GM12878 (cell line): ENCODE data around the gene LSR. TPM values are rescaled to one million over a fixed set of nuclear protein-coding genes. Genes with fewer than 3 reads are reported as not detected.

Source experiments
- ATAC-seq: fragments of 200-7000 bp; cut with Tn5 transposase; 3 replicates; pipeline ENCODE4 v1.9.1; 2020; ENCODE audit warnings: mild to moderate bottlenecking, moderate library complexity
- BruUV-seq: library from RNA; stranded (reverse); fragments of 400-500 nt; replicated peaks from 2 replicates; lab custom pipeline; 2021; lab: Mats Ljungman, UMichigan
- CTCF ChIA-PET: fragments of 300-600 bp; sonication (Branson Sonifier 250); formaldehyde crosslinking; extraction: SDS; loops from one replicate; lab custom pipeline; 2021; ENCODE audit warnings: inconsistent platforms; lab: Yijun Ruan, JAX
- POLR2A ChIA-PET: fragments of 350-600 bp; formaldehyde crosslinking; extraction: SDS; loops from one replicate; lab custom pipeline; 2021; ENCODE audit warnings: inconsistent platforms; lab: Charles Lee
- RAD21 ChIA-PET: fragments of 300-600 bp; sonication (Branson Sonifier 250); formaldehyde crosslinking; loops from one replicate; lab custom pipeline; 2023; ENCODE audit warnings: antibody characterized with exemption; ENCODE audit not compliant: unreplicated experiment; lab: Charles Lee
- SMC1A ChIA-PET: fragments of 300-600 bp; sonication (Branson Sonifier 250); formaldehyde crosslinking; loops from one replicate; lab custom pipeline; 2023; ENCODE audit not compliant: unreplicated experiment, uncharacterized antibody; lab: Charles Lee
- DNase-seq: peaks from one replicate; pipeline ENCODE4 v3.0.0-alpha.2; 2011; ENCODE audit warnings: low read depth, low spot score
- FAIRE-seq: peaks from 3 replicates; lab custom pipeline; 2011; peaks lifted over from hg19 to GRCh38; lab: Jason Lieb, UNC
- H2AFZ ChIP-seq: 2 replicates; pipeline ENCODE4 v1.6.0; 2011; ENCODE audit warnings: low read depth, low read length, control low read depth; ENCODE audit not compliant: control insufficient read depth
- H3K27ac ChIP-seq: 2 replicates; pipeline ENCODE4 v1.5.1; 2011; ENCODE audit warnings: control low read depth; ENCODE audit not compliant: control insufficient read depth, insufficient read depth
- H3K27me3 ChIP-seq, 2 experiments: replicated peaks in 1 of 2; 2 replicates each; pipeline versions ENCODE4 v1.6.0 to v1.6.1; 2011; ENCODE audit warnings: low read length in 1 of 2; ENCODE audit not compliant: control insufficient read depth in 2 of 2, insufficient read depth in 2 of 2
- H3K36me3 ChIP-seq, 2 experiments: 2 replicates each; pipeline ENCODE4 v1.5.1; 2011; ENCODE audit warnings: low read length in 1 of 2; ENCODE audit not compliant: control insufficient read depth in 2 of 2, insufficient read depth in 2 of 2
- H3K4me1 ChIP-seq: 2 replicates; pipeline ENCODE4 v1.6.1; 2011; ENCODE audit warnings: mild to moderate bottlenecking, low read length, moderate library complexity, mixed read lengths; ENCODE audit not compliant: control insufficient read depth, insufficient read depth
- H3K4me2 ChIP-seq: 2 replicates; pipeline ENCODE4 v1.6.0; 2011; ENCODE audit warnings: control low read depth; ENCODE audit not compliant: control insufficient read depth, insufficient read depth
- H3K4me3 ChIP-seq: fragments of 200-600 bp; sonication (generic); 2 replicates; pipeline ENCODE4 v1.5.1; 2016
- H3K79me2 ChIP-seq: 2 replicates; pipeline ENCODE4 v1.6.0; 2011; ENCODE audit warnings: low read length; ENCODE audit not compliant: control insufficient read depth, insufficient read depth
- H3K9ac ChIP-seq: 2 replicates; pipeline ENCODE4 v1.8.0; 2011; ENCODE audit warnings: low read length, control low read depth, mixed read lengths; ENCODE audit not compliant: control insufficient read depth, insufficient read depth
- H3K9me3 ChIP-seq: replicated peaks from 3 replicates; pipeline ENCODE4 v1.5.1; 2011; ENCODE audit warnings: mild to moderate bottlenecking, low read length; ENCODE audit not compliant: control insufficient read depth, insufficient read depth
- H4K20me1 ChIP-seq: 2 replicates; pipeline ENCODE4 v1.6.0; 2011; ENCODE audit not compliant: control insufficient read depth, insufficient read depth
- EED ChIP-seq: sonication (generic); IDR thresholded peaks from 2 replicates; pipeline ENCODE4 v1.6.1; 2016; ENCODE audit warnings: antibody characterized with exemption, low read depth
- GABPA ChIP-seq: IDR thresholded peaks from 2 replicates; pipeline ENCODE4 v1.6.1; 2014; ENCODE audit warnings: antibody characterized with exemption, low read depth, mild to moderate bottlenecking, inconsistent platforms
- HDGF ChIP-seq: fragments of 450-650 bp; IDR thresholded peaks from 2 replicates; pipeline ENCODE4 v1.6.1; 2016; ENCODE audit warnings: antibody characterized with exemption
- MXI1 ChIP-seq: fragments of 150-350 bp; IDR thresholded peaks from 2 replicates; pipeline ENCODE4 v1.6.1; 2011; ENCODE audit warnings: low read depth, mild to moderate bottlenecking, inconsistent platforms, low read length, improper control_type of control experiment
- NFIC ChIP-seq: IDR thresholded peaks from 2 replicates; pipeline ENCODE4 v1.6.1; 2012; ENCODE audit warnings: low read depth, mild to moderate bottlenecking, inconsistent platforms, low read length, moderate library complexity
- POLR2A ChIP-seq: IDR thresholded peaks from 2 replicates; pipeline ENCODE4 v1.6.1; 2011; ENCODE audit warnings: low read depth, mild to moderate bottlenecking, low read length
- SMARCA5 ChIP-seq: fragments of 450-650 bp; IDR thresholded peaks from 2 replicates; pipeline ENCODE4 v1.6.1; 2017; ENCODE audit warnings: mild to moderate bottlenecking
- STAT1 ChIP-seq: fragments of 450-650 bp; conservative IDR thresholded peaks from 2 replicates; pipeline ENCODE4 v1.6.1; 2014; ENCODE audit warnings: antibody characterized with exemption, mild to moderate bottlenecking
- STAT3 ChIP-seq: IDR thresholded peaks from 2 replicates; pipeline ENCODE4 v1.6.1; 2011; ENCODE audit warnings: low read depth, low read length, improper control_type of control experiment
- ZNF622 ChIP-seq: fragments of 450-650 bp; IDR thresholded peaks from 2 replicates; pipeline ENCODE4 v1.6.1; 2017; ENCODE audit warnings: mild to moderate bottlenecking, inconsistent platforms
- WGBS: methylation state at CpG from one replicate; pipeline ENCODE4 v1.1.6; 2016; ENCODE audit warnings: low lambda C conversion rate; ENCODE audit not compliant: insufficient replicate concordance, insufficient coverage; ENCODE audit errors: missing lambda C conversion rate; 5-methylcytosine and 5-hydroxymethylcytosine counted together
- in situ Hi-C: fragments of 300-500 bp; cut with MboI; formaldehyde crosslinking; loops from 9 replicates; pipeline ENCODE4 v1.14.3; 2018; ENCODE audit warnings: mixed read lengths
- intact Hi-C: fragments of 100-400 bp; cut with micrococcal nuclease; formaldehyde crosslinking; loops from one replicate; pipeline ENCODE4 v1.14.2; 2022; ENCODE audit not compliant: unreplicated experiment
- polyA plus RNA-seq, 11 experiments: library from polyadenylated mRNA; depleted of rRNA in 4 of 11; unstranded in 6 of 11; stranded (reverse) in 5 of 11; fragments of >200 nt; fragmentation: Nextera tagmentation in 4 of 11; fragmentation: Illumina TruSeq in 1 of 11; extraction: Ambion mirVana in 4 of 11; extraction: Trizol in 1 of 11; gene quantifications; 1 replicate in 1 of 11; 2 replicates in 10 of 11; pipeline versions ENCODE4 v1.2.1 to v1.2.3, GENCODE V29; 2011 to 2016; ENCODE audit warnings: inconsistent platforms in 2 of 11, missing spikeins in 2 of 11, low read depth in 1 of 11
- total RNA-seq, 4 experiments: library from RNA; depleted of rRNA in 3 of 4; stranded (reverse); fragments of >200 nt in 3 of 4; fragmentation: Illumina TruSeq in 1 of 4; extraction: Trizol in 1 of 4; gene quantifications; 2 replicates each; pipeline versions ENCODE4 v1.2.1 to v1.2.3, GENCODE V29; 2013 to 2021
- TF ChIP-seq, protein P1 (sequence below): fragments of 150-350 bp; IDR thresholded peaks from 2 replicates; pipeline ENCODE4 v1.6.1; 2016; ENCODE audit warnings: low read depth, low read length
- TF ChIP-seq, protein P2 (sequence below): fragments of 450-650 bp; IDR thresholded peaks from 2 replicates; pipeline ENCODE4 v1.6.1; 2017; ENCODE audit warnings: mild to moderate bottlenecking, moderate library complexity

The LSR gene
- total and polyA plus RNA-seq, 10 of the 15 experiments (the other 5 are each of a cell fraction or from before 2014, with no cell fraction given) = 0.26 to 53.9 (median 26.3) TPM

DNA sequence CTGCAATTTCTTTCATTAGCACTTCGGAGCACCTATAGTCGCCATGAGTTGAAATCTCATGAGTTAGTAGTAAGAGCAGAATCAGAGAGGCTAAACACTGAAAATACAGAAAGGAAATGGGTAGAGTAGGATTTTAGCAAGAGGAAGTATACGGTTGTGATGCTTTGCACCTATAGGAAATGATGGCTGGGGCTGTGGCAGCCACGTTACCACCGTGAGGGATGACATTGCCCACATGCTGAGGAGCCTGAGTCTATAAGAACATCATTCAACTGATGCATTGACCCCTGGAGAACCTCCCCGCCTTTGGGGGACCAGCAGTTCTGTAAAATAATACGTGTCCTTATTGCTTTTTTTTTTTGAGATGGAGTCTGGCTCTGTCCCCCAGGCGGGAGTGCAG, 40.7 kb upstream of the LSR start:
- H3K9ac ChIP-seq = no peak overlapping the region
- no peaks in the 10 kb centered on the region for H3K36me3 ChIP-seq
- in situ Hi-C loops = no loop called here
- POLR2A ChIA-PET = no interaction called here
- RAD21 ChIA-PET = interaction anchor here (3.3 kb wide), 1 partner anchor 66 kb away, joined by 15 read pairs; the partner anchor contains the start of gene FXYD7
- no peaks in the 10 kb centered on the region for H3K79me2 ChIP-seq
- H4K20me1 ChIP-seq = no peaks in the 10 kb centered on the region
- TF ChIP-seq SMARCA5 (0 out of 2 replicates have a peak, but pooled peaks have one; percentile 37), STAT1 (no peak)
- H3K27me3 ChIP-seq = no peaks in the 10 kb centered on the region
- DNase-seq (no peak), FAIRE-seq (no peak), ATAC-seq (no peak)
- H2AFZ ChIP-seq = no peak overlapping the region
- no peak overlapping the region for H3K4me2 ChIP-seq
- no peaks in the 10 kb centered on the region for H3K9me3 ChIP-seq
- no peak overlapping the region for H3K4me3 ChIP-seq
- CTCF ChIA-PET = interaction anchor here (0.6 kb wide), 1 partner anchor 254 kb away, joined by 3 read pairs; no protein-coding TSS in a partner anchor
- 81% methylated on average over 8 of the region's 8 CpGs for WGBS
- no TSS peak for BruUV-seq
- no peak overlapping the region for H3K27ac ChIP-seq
- SMC1A ChIA-PET = no interaction called here
- intact Hi-C loops = loop anchor here (5.0 kb wide), 1 partner anchor 51 kb away; no protein-coding TSS in a partner anchor
- peaks cover 51% of the 10 kb centered on the region for H3K4me1 ChIP-seq

DNA sequence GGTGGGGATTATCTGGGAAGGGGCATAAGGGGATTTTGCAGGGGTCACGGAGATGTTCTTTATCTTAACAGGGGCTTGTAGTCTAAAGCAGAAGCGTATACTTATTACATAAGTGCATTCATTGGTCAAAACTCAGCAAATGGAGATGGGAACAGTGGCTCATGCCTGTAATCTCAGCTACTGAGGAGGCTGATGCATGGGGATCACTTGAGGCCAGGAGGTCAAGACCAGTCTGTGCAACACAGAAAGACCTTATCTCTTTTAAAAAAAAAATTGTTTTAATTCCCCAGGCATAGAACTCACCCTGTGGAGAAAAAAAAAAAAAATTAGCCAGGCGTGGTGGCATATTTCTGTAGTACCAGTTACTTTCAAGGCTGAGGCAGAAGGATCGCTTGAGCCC, 39.2 kb upstream of the LSR start:
- no TSS peak for BruUV-seq
- Histone ChIP-seq H4K20me1 (no peaks in the 10 kb centered on the region), H2AFZ (no peak overlapping the region), H3K27me3 (no peaks in the 10 kb centered on the region), H3K79me2 (no peaks in the 10 kb centered on the region), H3K9me3 (no peaks in the 10 kb centered on the region), H3K9ac (no peak overlapping the region), H3K4me1 (peaks cover 61% of the 10 kb centered on the region), H3K27ac (no peak overlapping the region), H3K4me2 (no peak overlapping the region), H3K4me3 (no peak overlapping the region), H3K36me3 (no peaks in the 10 kb centered on the region)
- FAIRE-seq (no peak), DNase-seq (no peak), ATAC-seq (no peak)
- 70% methylated on average over 4 of the region's 4 CpGs for WGBS
- ChIA-PET CTCF (no interaction called here), SMC1A (no interaction called here), POLR2A (no interaction called here), RAD21 (no interaction called here)
- intact Hi-C loops (loop anchor here (5.0 kb wide), 1 partner anchor 52 kb away; no protein-coding TSS in a partner anchor), in situ Hi-C loops (no loop called here)
- TF ChIP-seq, protein P1, sequence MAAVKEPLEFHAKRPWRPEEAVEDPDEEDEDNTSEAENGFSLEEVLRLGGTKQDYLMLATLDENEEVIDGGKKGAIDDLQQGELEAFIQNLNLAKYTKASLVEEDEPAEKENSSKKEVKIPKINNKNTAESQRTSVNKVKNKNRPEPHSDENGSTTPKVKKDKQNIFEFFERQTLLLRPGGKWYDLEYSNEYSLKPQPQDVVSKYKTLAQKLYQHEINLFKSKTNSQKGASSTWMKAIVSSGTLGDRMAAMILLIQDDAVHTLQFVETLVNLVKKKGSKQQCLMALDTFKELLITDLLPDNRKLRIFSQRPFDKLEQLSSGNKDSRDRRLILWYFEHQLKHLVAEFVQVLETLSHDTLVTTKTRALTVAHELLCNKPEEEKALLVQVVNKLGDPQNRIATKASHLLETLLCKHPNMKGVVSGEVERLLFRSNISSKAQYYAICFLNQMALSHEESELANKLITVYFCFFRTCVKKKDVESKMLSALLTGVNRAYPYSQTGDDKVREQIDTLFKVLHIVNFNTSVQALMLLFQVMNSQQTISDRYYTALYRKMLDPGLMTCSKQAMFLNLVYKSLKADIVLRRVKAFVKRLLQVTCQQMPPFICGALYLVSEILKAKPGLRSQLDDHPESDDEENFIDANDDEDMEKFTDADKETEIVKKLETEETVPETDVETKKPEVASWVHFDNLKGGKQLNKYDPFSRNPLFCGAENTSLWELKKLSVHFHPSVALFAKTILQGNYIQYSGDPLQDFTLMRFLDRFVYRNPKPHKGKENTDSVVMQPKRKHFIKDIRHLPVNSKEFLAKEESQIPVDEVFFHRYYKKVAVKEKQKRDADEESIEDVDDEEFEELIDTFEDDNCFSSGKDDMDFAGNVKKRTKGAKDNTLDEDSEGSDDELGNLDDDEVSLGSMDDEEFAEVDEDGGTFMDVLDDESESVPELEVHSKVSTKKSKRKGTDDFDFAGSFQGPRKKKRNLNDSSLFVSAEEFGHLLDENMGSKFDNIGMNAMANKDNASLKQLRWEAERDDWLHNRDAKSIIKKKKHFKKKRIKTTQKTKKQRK = no peak
- no peak for TF ChIP-seq NFIC
- TF ChIP-seq POLR2A = no peak
- no peak for TF ChIP-seq MXI1
- no peak for TF ChIP-seq ZNF622
- no peak for TF ChIP-seq EED
- TF ChIP-seq HDGF = no peak
- no peak for TF ChIP-seq STAT3
- no peak for TF ChIP-seq GABPA
- TF ChIP-seq, protein P2, sequence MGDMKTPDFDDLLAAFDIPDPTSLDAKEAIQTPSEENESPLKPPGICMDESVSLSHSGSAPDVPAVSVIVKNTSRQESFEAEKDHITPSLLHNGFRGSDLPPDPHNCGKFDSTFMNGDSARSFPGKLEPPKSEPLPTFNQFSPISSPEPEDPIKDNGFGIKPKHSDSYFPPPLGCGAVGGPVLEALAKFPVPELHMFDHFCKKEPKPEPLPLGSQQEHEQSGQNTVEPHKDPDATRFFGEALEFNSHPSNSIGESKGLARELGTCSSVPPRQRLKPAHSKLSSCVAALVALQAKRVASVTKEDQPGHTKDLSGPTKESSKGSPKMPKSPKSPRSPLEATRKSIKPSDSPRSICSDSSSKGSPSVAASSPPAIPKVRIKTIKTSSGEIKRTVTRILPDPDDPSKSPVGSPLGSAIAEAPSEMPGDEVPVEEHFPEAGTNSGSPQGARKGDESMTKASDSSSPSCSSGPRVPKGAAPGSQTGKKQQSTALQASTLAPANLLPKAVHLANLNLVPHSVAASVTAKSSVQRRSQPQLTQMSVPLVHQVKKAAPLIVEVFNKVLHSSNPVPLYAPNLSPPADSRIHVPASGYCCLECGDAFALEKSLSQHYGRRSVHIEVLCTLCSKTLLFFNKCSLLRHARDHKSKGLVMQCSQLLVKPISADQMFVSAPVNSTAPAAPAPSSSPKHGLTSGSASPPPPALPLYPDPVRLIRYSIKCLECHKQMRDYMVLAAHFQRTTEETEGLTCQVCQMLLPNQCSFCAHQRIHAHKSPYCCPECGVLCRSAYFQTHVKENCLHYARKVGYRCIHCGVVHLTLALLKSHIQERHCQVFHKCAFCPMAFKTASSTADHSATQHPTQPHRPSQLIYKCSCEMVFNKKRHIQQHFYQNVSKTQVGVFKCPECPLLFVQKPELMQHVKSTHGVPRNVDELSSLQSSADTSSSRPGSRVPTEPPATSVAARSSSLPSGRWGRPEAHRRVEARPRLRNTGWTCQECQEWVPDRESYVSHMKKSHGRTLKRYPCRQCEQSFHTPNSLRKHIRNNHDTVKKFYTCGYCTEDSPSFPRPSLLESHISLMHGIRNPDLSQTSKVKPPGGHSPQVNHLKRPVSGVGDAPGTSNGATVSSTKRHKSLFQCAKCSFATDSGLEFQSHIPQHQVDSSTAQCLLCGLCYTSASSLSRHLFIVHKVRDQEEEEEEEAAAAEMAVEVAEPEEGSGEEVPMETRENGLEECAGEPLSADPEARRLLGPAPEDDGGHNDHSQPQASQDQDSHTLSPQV = no peak
